Cardiac ventricle fibroblast (primary cell): ENCODE measurements around the gene SUCNR1. TPM values are rescaled to one million over a fixed set of nuclear protein-coding genes. Genes with fewer than 3 reads are reported as not detected.

Experiments used
- total RNA-seq: library from RNA; depleted of rRNA; stranded (reverse); fragments of >200 nt; gene quantifications from 2 replicates; pipeline ENCODE4 v1.2.3, GENCODE V29; 2015

SUCNR1 gene, protein sequence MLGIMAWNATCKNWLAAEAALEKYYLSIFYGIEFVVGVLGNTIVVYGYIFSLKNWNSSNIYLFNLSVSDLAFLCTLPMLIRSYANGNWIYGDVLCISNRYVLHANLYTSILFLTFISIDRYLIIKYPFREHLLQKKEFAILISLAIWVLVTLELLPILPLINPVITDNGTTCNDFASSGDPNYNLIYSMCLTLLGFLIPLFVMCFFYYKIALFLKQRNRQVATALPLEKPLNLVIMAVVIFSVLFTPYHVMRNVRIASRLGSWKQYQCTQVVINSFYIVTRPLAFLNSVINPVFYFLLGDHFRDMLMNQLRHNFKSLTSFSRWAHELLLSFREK
- total RNA-seq: not detected in 2 replicates

GRCh38 chr3:151873398-151873797 is at the start of gene SUCNR1:
Gene SUCNR1 (plus strand): TSS chr3:151873643. CDS start chr3:151879893, 6,250 bp downstream.

Other genes with a start within 250 kb of the SUCNR1 start
- gene AADACL2, start 139.7 kb upstream of the SUCNR1 start, total RNA-seq: not detected in 2 replicates
- gene AADAC, start 59.5 kb upstream of the SUCNR1 start, total RNA-seq: 6.0 and 9.0 TPM in 2 replicates